Activated naive CD8-positive, alpha-beta T cell treated with anti-CD3 and anti-CD28 coated beads, Interleukin-2, amount 10 ng/mL, durations not matched to agents 7 days and 5 days (primary cell): ENCODE data around the gene SLC35F3. TPM values are rescaled to one million over a fixed set of nuclear protein-coding genes. Genes with fewer than 3 reads are reported as not detected.

Experiments used
- ATAC-seq: fragments of 150-1000 bp; cut with Tn5 transposase; one replicate; pipeline ENCODE4 v1.10.0; 2021; ENCODE audit warnings: low read depth, moderate library complexity
- POLR2A ChIA-PET: fragments of 350-600 bp; sonication (Branson Sonifier 250); formaldehyde crosslinking; loops from one replicate; lab custom pipeline; 2021; ENCODE audit warnings: antibody characterized with exemption; lab: Charles Lee
- DNase-seq: peaks from one replicate; pipeline ENCODE4 v3.0.0; 2021
- H3K27ac Mint-ChIP-seq: one replicate; pipeline ENCODE4 v1.8.0; 2022; ENCODE audit warnings: mild to moderate bottlenecking, mixed read lengths
- H3K27me3 Mint-ChIP-seq: one replicate; pipeline ENCODE4 v1.8.0; 2022; ENCODE audit warnings: mild to moderate bottlenecking, moderate library complexity, mixed read lengths
- H3K36me3 Mint-ChIP-seq: one replicate; pipeline ENCODE4 v1.8.0; 2021; ENCODE audit warnings: mild to moderate bottlenecking, mixed read lengths
- H3K4me1 Mint-ChIP-seq: one replicate; pipeline ENCODE4 v1.8.0; 2021; ENCODE audit warnings: mixed read lengths
- H3K4me3 Mint-ChIP-seq: one replicate; pipeline ENCODE4 v1.8.0; 2022; ENCODE audit warnings: mild to moderate bottlenecking, moderate library complexity, mixed read lengths
- H3K9me3 Mint-ChIP-seq: one replicate; pipeline ENCODE4 v1.8.0; 2021; ENCODE audit warnings: mixed read lengths
- total RNA-seq, 2 experiments: library from RNA; stranded (reverse); gene quantifications; one replicate each; pipeline ENCODE4 v1.2.3, GENCODE V29; 2021

Gene SLC35F3
- total RNA-seq, 2 experiments from 2014 or later = 33.8 to 36.4 TPM

DNA sequence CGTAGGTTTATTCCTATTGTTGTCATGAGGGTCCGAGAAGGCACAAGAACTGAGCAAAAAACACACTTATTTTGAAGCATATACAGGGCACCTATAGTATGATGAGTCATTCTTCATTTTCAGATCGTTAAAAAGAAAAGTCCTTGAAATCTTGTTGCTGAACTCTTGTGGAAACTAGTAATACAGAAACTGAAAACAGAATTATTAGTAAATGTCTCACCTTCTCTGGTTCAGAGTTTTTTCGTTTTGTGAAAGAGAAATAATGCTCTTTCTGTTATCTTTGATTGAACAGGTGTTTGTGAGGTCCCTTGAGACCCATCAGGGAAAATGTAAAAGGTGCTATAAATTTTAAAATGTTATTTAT is 366.7 kb downstream of the SLC35F3 start:
- peaks cover 24% of the 10 kb centered on the region for H3K4me1 Mint-ChIP-seq
- H3K9me3 Mint-ChIP-seq = no peaks in the 10 kb centered on the region
- POLR2A ChIA-PET = no interaction called here
- ATAC-seq = peak; percentile 74
- H3K27ac Mint-ChIP-seq = peak overlapping the region; percentile 21
- peaks cover 59% of the 10 kb centered on the region for H3K36me3 Mint-ChIP-seq
- peak overlapping the region; percentile 21 for H3K4me3 Mint-ChIP-seq
- no peak for DNase-seq
- H3K27me3 Mint-ChIP-seq = no peaks in the 10 kb centered on the region

DNA sequence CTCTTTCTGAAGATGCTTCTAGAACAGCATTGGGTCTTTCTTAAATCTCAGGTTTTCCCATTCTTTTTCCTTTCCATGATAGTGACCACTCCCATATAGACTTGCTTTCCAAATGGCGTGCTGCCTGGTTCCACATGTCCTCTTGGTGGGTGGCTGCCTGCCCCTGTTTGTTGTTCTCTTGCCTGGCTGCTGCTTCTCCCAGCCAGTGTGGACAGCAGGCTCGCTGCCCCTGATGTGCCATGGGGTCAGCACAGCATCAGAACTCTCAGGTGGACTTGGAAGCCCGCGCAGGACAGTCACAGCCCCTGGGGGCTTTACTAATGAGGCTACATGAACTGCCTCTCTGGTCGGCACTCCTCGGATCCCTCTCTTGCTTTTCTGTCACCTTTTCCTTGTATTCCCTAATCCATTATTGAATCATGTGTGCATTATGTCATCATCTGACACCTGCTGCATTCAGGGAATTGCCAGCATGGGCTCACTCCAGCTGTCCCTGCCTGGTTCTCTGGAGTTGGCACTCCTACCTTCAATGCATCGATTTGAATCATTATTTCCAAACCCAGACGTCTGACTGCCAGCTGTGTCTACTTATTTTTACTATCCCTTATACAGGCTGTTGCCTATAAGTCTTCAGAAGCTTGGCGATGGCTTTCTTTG is 368.3 kb downstream of the SLC35F3 start:
- Mint-ChIP-seq H3K36me3 (peaks cover 61% of the 10 kb centered on the region), H3K4me1 (peaks cover 26% of the 10 kb centered on the region), H3K27ac (no peak overlapping the region), H3K27me3 (no peaks in the 10 kb centered on the region), H3K9me3 (no peaks in the 10 kb centered on the region), H3K4me3 (no peak overlapping the region)
- DNase-seq (no peak), ATAC-seq (no peak)
- POLR2A ChIA-PET = no interaction called here

- H3K9me3 Mint-ChIP-seq = no peaks in the 10 kb centered on the region
- H3K27me3 Mint-ChIP-seq = no peaks in the 10 kb centered on the region
- POLR2A ChIA-PET = no interaction called here
These were observed 369.5 kb downstream of the SLC35F3 start for GRCh38 chr1:234273981-234274380.

GRCh38 chr1:234276151-234276788 is 371.8 kb downstream of the SLC35F3 start:
- H3K4me3 Mint-ChIP-seq = no peak overlapping the region
- H3K9me3 Mint-ChIP-seq = no peaks in the 10 kb centered on the region
- POLR2A ChIA-PET = no interaction called here
- ATAC-seq = no peak
- no peak for DNase-seq
- H3K27me3 Mint-ChIP-seq = no peaks in the 10 kb centered on the region
- H3K4me1 Mint-ChIP-seq = peaks cover 14% of the 10 kb centered on the region
- H3K36me3 Mint-ChIP-seq = peaks cover 73% of the 10 kb centered on the region
- H3K27ac Mint-ChIP-seq = no peak overlapping the region

More at GRCh38 chr1:234273981-234274380, 369.5 kb downstream of the SLC35F3 start:
- peaks cover 59% of the 10 kb centered on the region for H3K36me3 Mint-ChIP-seq
- DNase-seq = no peak
- no peak overlapping the region for H3K4me3 Mint-ChIP-seq
- H3K27ac Mint-ChIP-seq = no peak overlapping the region
- no peak for ATAC-seq
- peaks cover 26% of the 10 kb centered on the region for H3K4me1 Mint-ChIP-seq

GRCh38 chr1:234277161-234277868 is 372.8 kb downstream of the SLC35F3 start:
- POLR2A ChIA-PET = no interaction called here
- Mint-ChIP-seq H3K9me3 (no peaks in the 10 kb centered on the region), H3K27me3 (no peaks in the 10 kb centered on the region), H3K4me3 (no peak overlapping the region), H3K4me1 (peaks cover 8% of the 10 kb centered on the region), H3K36me3 (peaks cover 73% of the 10 kb centered on the region), H3K27ac (no peak overlapping the region)
- ATAC-seq (no peak), DNase-seq (no peak)

GRCh38 chr1:234279021-234279420 is 374.5 kb downstream of the SLC35F3 start:
- H3K36me3 Mint-ChIP-seq = peaks cover 69% of the 10 kb centered on the region
- ATAC-seq = no peak

GRCh38 chr1:234280500-234280899 is 376.0 kb downstream of the SLC35F3 start:
- Mint-ChIP-seq H3K4me3 (no peak overlapping the region), H3K4me1 (peaks cover 12% of the 10 kb centered on the region), H3K9me3 (peaks cover 2% of the 10 kb centered on the region), H3K27ac (no peak overlapping the region), H3K36me3 (peaks cover 67% of the 10 kb centered on the region), H3K27me3 (no peaks in the 10 kb centered on the region)
- no peak for DNase-seq
- no peak for ATAC-seq
- POLR2A ChIA-PET = no interaction called here

More at GRCh38 chr1:234279021-234279420, 374.5 kb downstream of the SLC35F3 start:
- POLR2A ChIA-PET = no interaction called here
- Mint-ChIP-seq H3K4me1 (peaks cover 9% of the 10 kb centered on the region), H3K27ac (no peak overlapping the region), H3K9me3 (peaks cover 2% of the 10 kb centered on the region), H3K4me3 (no peak overlapping the region), H3K27me3 (no peaks in the 10 kb centered on the region)
- no peak for DNase-seq

- peaks cover 8% of the 10 kb centered on the region for H3K4me1 Mint-ChIP-seq
- no peaks in the 10 kb centered on the region for H3K27me3 Mint-ChIP-seq
- peaks cover 4% of the 10 kb centered on the region for H3K9me3 Mint-ChIP-seq
- no peak overlapping the region for H3K27ac Mint-ChIP-seq
- DNase-seq (no peak), ATAC-seq (no peak)
- H3K4me3 Mint-ChIP-seq = no peak overlapping the region
- H3K36me3 Mint-ChIP-seq = peaks cover 68% of the 10 kb centered on the region
- POLR2A ChIA-PET = no interaction called here
These were observed 377.5 kb downstream of the SLC35F3 start for GRCh38 chr1:234281826-234282489.

GRCh38 chr1:234286206-234286605 is 381.7 kb downstream of the SLC35F3 start:
- Mint-ChIP-seq H3K4me1 (peaks cover 5% of the 10 kb centered on the region), H3K36me3 (peaks cover 65% of the 10 kb centered on the region), H3K4me3 (no peak overlapping the region), H3K9me3 (peaks cover 15% of the 10 kb centered on the region), H3K27me3 (no peaks in the 10 kb centered on the region), H3K27ac (no peak overlapping the region)
- ATAC-seq = no peak
- DNase-seq = no peak
- POLR2A ChIA-PET = no interaction called here

DNA sequence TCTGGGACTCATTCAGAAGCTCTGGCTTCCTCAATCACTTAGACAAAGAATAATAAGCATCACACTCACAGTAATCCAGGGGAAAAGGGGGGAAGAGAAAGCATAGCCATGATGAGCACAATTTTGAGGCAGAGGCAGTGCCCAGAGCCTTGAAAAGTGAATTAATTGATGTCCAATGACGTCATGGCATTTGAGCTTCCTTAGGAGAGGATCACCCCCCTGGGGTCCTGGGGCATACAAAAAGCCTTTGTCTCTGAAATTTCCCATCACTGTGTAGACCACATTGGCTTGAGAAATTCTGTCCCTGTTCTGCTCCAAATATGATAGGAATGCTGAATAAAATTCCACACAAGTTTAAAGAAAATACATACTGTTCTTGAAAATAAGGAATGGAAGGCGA is 384.5 kb downstream of the SLC35F3 start:
- Mint-ChIP-seq H3K27ac (no peak overlapping the region), H3K4me3 (no peak overlapping the region), H3K36me3 (peaks cover 57% of the 10 kb centered on the region), H3K9me3 (peaks cover 12% of the 10 kb centered on the region), H3K27me3 (no peaks in the 10 kb centered on the region), H3K4me1 (peaks cover 3% of the 10 kb centered on the region)
- DNase-seq = no peak
- ATAC-seq = no peak
- POLR2A ChIA-PET = no interaction called here

DNA sequence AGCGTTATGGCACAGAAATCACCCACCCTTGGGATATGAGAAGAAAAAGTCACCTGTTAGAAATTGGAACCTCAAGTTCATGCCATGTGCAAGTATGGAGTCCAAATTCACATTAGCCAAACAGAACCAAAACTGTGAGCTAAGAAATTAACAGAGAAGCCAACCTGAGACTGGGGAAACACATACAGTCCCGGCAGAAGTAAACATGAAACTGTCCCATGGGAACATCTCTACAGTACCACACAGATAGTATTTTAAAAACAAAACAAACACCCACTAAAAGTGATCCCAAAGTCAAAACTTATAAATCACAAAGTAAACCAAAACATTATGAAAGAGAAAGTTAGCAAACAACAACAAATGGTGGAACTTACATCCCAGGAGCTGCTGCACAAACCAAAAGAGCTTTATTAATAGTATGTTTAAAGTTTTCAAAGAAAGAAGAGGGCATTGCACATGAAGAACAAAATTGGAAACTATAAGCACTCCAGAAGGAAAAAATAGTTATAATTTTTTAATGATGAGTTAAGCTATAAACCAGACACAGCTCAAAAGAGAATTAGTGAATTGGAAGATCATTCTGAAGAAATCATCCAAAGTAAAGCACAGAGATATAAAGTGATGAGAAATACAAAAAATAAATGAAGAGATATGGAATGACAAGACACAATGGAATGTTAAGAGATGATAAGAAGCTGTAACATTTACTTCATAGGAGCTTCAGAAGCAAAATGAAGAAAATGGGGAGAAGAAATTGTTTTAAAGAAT is 385.2 kb downstream of the SLC35F3 start:
- Mint-ChIP-seq H3K4me3 (no peak overlapping the region), H3K9me3 (peaks cover 12% of the 10 kb centered on the region), H3K27me3 (no peaks in the 10 kb centered on the region), H3K4me1 (no peaks in the 10 kb centered on the region), H3K36me3 (peaks cover 54% of the 10 kb centered on the region), H3K27ac (no peak overlapping the region)
- no peak for DNase-seq
- no peak for ATAC-seq
- POLR2A ChIA-PET = no interaction called here

- DNase-seq (no peak), ATAC-seq (no peak)
- Mint-ChIP-seq H3K27me3 (no peaks in the 10 kb centered on the region), H3K36me3 (peaks cover 60% of the 10 kb centered on the region), H3K4me1 (no peaks in the 10 kb centered on the region), H3K9me3 (peaks cover 11% of the 10 kb centered on the region), H3K4me3 (no peak overlapping the region), H3K27ac (no peak overlapping the region)
- POLR2A ChIA-PET = no interaction called here
These were observed 387.5 kb downstream of the SLC35F3 start for GRCh38 chr1:234292011-234292410.

DNA sequence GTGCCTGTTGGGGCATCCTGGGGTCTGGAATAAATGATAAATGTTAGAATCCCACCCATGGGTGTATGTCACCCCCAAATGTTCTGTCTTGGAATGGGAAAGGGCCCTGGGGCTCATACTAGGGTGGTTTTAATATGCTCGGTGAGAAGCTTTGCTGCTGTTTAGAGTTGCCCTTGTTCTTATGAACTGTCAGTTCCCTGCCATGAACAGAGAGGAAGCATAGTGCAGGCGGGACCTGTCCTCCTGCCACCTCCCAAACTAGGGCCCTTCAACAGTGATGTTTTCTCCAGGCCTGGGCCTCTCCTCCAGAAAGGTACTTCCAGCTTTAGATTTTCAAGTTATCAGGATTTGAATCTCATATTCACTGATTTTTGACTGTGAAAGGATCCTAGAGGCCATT is 388.1 kb downstream of the SLC35F3 start:
- H3K4me1 Mint-ChIP-seq = no peaks in the 10 kb centered on the region

More for the DNA sequence above, 388.1 kb downstream of the SLC35F3 start:
- POLR2A ChIA-PET = no interaction called here
- H3K27ac Mint-ChIP-seq = no peak overlapping the region
- no peak overlapping the region for H3K4me3 Mint-ChIP-seq
- H3K9me3 Mint-ChIP-seq = peaks cover 14% of the 10 kb centered on the region
- H3K27me3 Mint-ChIP-seq = peaks cover 3% of the 10 kb centered on the region
- DNase-seq (no peak), ATAC-seq (no peak)
- peaks cover 60% of the 10 kb centered on the region for H3K36me3 Mint-ChIP-seq
